Measurements from ENCODE around the gene PYCARD. TPM values are rescaled to one million over a fixed set of nuclear protein-coding genes. Genes with fewer than 3 reads are reported as not detected.

The PYCARD gene
- total RNA-seq, 3 donors from 2014 or later = 1.3 to 2.7 (median 2.5) TPM

- DNase-seq = no peak
- Mint-ChIP-seq H3K9me3 (no peaks in the 10 kb centered on the region), H3K36me3 (ENCODE audit: insufficient read depth) (no peaks in the 10 kb centered on the region), H3K4me1 (ENCODE audit: low read depth) (no peaks in the 10 kb centered on the region), H3K27me3 (ENCODE audit: low read depth) (peaks cover 19% of the 10 kb centered on the region), H3K4me3 (no peak overlapping the region)
- no peak for ATAC-seq
Measured at GRCh38 chr16:31223044-31223443, 20.5 kb upstream of the PYCARD start.

- peaks cover 33% of the 10 kb centered on the region for H3K27me3 Mint-ChIP-seq (ENCODE audit: low read depth)
- no peaks in the 10 kb centered on the region for H3K36me3 Mint-ChIP-seq (ENCODE audit: insufficient read depth)
- peaks cover 5% of the 10 kb centered on the region for H3K4me1 Mint-ChIP-seq (ENCODE audit: low read depth)
- no peak for DNase-seq
- no peak for ATAC-seq
- H3K9me3 Mint-ChIP-seq = no peaks in the 10 kb centered on the region
- no peak overlapping the region for H3K4me3 Mint-ChIP-seq
Measured at GRCh38 chr16:31221357-31222160, 19.0 kb upstream of the PYCARD start.

DNA sequence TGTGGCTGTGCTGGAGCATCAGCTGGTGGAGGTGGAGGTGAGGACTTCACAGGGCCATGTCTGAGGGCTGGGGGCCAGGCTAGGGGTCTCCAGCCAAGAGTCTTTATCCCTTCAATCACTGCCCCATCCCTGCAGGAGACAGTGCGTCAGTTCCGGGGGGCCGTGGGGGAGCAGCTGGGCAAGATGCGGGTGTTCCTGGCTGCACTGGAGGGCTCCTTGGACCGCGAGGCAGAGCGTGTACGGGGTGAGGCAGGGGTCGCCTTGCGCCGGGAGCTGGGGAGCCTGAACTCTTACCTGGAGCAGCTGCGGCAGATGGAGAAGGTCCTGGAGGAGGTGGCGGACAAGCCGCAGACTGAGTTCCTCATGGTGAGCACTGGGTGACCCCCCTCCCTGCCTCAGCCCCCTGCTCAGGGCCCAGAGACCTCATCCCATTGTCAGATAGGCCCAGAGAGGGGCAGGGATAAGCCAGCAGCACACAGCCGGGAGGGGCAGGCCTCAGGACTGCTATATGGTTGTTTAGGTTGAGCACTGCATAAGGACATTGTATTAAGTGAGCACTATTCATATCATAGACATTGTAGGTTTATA is 16.7 kb upstream of the PYCARD start:
- DNase-seq = no peak
- peaks cover 18% of the 10 kb centered on the region for H3K4me1 Mint-ChIP-seq (ENCODE audit: low read depth)
- peaks cover 47% of the 10 kb centered on the region for H3K27me3 Mint-ChIP-seq (ENCODE audit: low read depth)

DNA sequence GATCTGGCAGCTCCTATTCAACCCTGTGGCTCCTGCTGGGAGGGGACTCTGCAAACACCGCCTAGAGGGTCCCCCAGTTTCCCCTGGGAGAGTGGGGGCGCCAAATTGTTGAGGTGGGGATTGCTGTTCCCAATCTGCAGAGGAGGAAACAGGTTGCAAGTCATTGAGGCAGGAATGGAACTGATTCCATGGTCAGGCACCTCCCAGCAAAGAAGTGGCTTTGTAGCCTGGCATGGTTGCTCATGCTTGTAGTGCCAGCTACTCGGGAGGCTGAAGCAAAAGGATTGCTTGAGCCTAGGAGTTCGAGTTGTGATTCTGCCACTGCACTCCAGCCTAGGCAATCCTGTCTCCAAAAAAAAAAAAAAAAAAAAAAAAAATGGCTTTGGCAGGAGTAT is 14.6 kb upstream of the PYCARD start:
- no peaks in the 10 kb centered on the region for H3K36me3 Mint-ChIP-seq (ENCODE audit: insufficient read depth)
- peaks cover 18% of the 10 kb centered on the region for H3K4me1 Mint-ChIP-seq (ENCODE audit: low read depth)
- H3K27me3 Mint-ChIP-seq (ENCODE audit: low read depth) = peaks cover 55% of the 10 kb centered on the region
- DNase-seq (no peak), ATAC-seq (no peak)
- H3K4me3 Mint-ChIP-seq = peak overlapping the region; percentile 66
- H3K9me3 Mint-ChIP-seq = no peaks in the 10 kb centered on the region

More for the DNA sequence above, 16.7 kb upstream of the PYCARD start:
- Mint-ChIP-seq H3K4me3 (no peak overlapping the region), H3K36me3 (ENCODE audit: insufficient read depth) (no peaks in the 10 kb centered on the region), H3K9me3 (no peaks in the 10 kb centered on the region)
- ATAC-seq = no peak

DNA sequence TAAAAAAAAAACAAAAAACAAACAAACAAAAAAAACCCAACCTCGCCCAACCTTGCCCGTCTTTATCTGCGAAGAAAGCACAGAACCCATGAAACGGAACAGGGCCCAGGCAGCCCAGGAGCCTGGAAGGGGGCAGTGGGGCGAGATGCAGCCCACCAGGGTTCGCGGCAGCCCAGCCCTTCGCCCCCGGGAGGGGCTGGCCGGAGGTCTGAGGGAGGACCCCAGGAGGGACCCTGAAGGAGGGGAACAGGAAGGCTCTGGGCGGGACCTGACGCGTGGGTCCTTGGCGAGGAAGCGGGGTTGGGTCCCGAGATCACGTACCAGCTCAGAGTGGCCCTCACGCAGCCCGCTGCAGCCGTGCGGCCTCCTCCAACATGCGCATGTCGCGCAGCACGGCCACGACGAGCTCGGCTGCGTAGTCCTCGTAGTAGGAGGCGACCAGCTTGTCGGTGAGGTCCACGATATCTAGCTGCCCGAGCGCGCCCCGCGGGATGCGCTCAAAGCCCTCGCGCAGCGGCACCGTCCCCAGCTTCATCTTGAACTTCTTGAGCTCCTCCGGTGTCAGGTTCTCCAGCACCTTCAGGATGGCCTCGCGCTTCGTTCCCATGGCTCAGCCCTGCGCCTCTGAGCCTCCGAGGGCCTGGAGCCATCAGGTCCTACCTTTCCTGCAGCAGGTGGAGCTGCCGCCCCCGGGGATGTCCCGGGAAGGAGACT is 14.0 kb upstream of the PYCARD start, which contains the start of gene PYDC1:
TSS of gene PYDC1 (minus strand) at position 714 of the 714 bp plus-strand sequence. CDS start at position 607, 107 bp downstream.
- Mint-ChIP-seq H3K27me3 (ENCODE audit: low read depth) (peaks cover 55% of the 10 kb centered on the region), H3K4me1 (ENCODE audit: low read depth) (peaks cover 21% of the 10 kb centered on the region), H3K4me3 (peak within 1 kb of the TSS; percentile 69), H3K36me3 (ENCODE audit: insufficient read depth) (no peaks in the 10 kb centered on the region), H3K9me3 (no peaks in the 10 kb centered on the region)
- peak; percentile 31 to 40 for ATAC-seq
- no peak for DNase-seq

DNA sequence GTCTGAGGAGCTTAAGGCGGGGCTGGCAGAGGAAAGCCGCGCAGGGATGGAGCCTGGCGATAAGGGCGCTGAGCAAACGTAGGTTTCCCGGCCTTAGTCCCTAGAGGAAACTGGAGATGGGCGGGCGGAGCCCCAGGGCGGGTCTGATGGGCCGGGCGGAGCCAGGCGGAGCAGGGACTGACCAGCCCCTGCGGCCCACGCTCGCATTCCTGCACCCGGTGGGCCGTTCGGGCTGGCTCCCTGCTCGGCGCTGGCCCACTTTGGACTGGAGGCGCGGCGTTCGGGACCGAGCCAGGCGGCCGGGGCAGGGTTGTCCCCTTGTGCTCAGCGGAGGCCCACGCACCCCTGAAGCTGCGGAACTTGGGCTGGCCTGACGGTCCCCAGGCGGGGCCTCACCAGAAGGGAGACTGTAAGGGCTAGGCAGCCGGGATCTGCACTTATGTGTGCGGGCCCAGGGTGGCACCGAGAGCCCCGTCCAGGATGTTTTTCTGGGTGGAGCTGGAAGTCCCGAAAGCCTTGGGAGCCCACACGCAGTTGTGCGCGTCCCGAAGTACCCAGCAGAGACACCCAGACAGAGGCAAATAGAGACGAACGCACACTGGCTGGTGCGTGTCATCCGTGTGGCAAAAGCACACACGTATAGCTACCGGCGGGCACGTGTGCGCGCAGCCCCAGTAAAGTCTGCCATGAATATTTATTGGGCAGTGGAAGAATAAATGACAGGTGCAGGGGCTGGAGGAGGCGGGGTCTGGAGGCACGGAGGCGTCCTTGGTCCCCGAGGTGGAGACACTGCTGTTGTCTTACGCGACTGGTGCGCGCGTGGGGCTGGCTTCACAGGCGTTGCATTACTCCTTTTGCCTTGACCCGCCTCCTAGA is 13.0 kb upstream of the PYCARD start:
- H3K27me3 Mint-ChIP-seq (ENCODE audit: low read depth) = peaks cover 45% of the 10 kb centered on the region
- H3K36me3 Mint-ChIP-seq (ENCODE audit: insufficient read depth) = no peaks in the 10 kb centered on the region
- H3K9me3 Mint-ChIP-seq = no peaks in the 10 kb centered on the region
- peaks cover 21% of the 10 kb centered on the region for H3K4me1 Mint-ChIP-seq (ENCODE audit: low read depth)
- no peak for DNase-seq
- peak; percentile 57 to 61 for ATAC-seq
- peak overlapping the region; percentile 69 for H3K4me3 Mint-ChIP-seq

DNA sequence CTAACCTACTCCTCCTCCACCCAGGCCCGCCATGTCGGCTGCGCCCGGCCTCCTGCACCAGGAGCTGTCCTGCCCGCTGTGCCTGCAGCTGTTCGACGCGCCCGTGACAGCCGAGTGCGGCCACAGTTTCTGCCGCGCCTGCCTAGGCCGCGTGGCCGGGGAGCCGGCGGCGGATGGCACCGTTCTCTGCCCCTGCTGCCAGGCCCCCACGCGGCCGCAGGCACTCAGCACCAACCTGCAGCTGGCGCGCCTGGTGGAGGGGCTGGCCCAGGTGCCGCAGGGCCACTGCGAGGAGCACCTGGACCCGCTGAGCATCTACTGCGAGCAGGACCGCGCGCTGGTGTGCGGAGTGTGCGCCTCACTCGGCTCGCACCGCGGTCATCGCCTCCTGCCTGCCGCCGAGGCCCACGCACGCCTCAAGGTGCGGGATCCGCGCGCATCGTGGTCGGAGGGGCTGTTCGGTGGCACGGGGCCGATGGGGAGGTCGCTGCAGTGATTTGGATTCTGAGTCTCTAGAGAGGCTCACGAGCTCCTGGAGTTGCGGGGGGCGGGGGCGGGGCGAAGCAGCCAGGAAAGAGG is 12.2 kb upstream of the PYCARD start:
- H3K4me3 Mint-ChIP-seq = peak overlapping the region; percentile 45
- ATAC-seq = peak; percentile 33 to 36
- no peak for DNase-seq
- H3K9me3 Mint-ChIP-seq = no peaks in the 10 kb centered on the region
- H3K36me3 Mint-ChIP-seq (ENCODE audit: insufficient read depth) = no peaks in the 10 kb centered on the region
- peaks cover 45% of the 10 kb centered on the region for H3K27me3 Mint-ChIP-seq (ENCODE audit: low read depth)
- H3K4me1 Mint-ChIP-seq (ENCODE audit: low read depth) = peaks cover 21% of the 10 kb centered on the region

GRCh38 chr16:31213877-31214707 is 11.5 kb upstream of the PYCARD start, which contains the start of gene TRIM72:
TRIM72 (plus strand) TSS chr16:31214119; CDS start chr16:31214739, 620 bp downstream.
- peaks cover 21% of the 10 kb centered on the region for H3K4me1 Mint-ChIP-seq (ENCODE audit: low read depth)
- no peaks in the 10 kb centered on the region for H3K9me3 Mint-ChIP-seq
- DNase-seq (no peak), ATAC-seq (no peak)
- peak within 1 kb of the TSS; percentile 16 for H3K4me3 Mint-ChIP-seq
- peaks cover 44% of the 10 kb centered on the region for H3K27me3 Mint-ChIP-seq (ENCODE audit: low read depth)
- H3K36me3 Mint-ChIP-seq (ENCODE audit: insufficient read depth) = no peaks in the 10 kb centered on the region

DNA sequence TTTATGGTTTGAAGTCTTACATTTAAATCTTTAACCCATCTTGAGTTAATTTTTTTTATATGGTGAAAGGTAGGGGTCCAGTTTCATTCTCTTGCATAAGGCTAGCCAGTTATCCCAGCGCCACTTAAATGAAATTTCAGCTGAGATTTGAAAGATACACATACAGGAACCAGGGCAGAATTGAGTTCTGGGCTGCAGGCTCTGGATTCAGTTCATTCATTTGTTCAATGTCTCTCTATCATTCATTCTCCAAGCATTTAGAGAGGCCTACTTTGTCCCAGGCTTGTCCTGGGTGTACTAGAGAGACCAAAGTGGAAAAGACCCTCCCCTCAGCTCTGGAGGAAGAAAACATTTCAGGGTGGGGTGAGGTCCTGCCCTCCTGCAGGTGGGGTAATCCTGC is 10.8 kb upstream of the PYCARD start:
- H3K9me3 Mint-ChIP-seq = no peaks in the 10 kb centered on the region
- peaks cover 21% of the 10 kb centered on the region for H3K4me1 Mint-ChIP-seq (ENCODE audit: low read depth)
- no peaks in the 10 kb centered on the region for H3K36me3 Mint-ChIP-seq (ENCODE audit: insufficient read depth)
- ATAC-seq = no peak
- H3K27me3 Mint-ChIP-seq (ENCODE audit: low read depth) = peaks cover 37% of the 10 kb centered on the region
- no peak overlapping the region for H3K4me3 Mint-ChIP-seq
- no peak for DNase-seq

GRCh38 chr16:31206776-31207175 is 4.2 kb upstream of the PYCARD start:
- DNase-seq = no peak
- peaks cover 11% of the 10 kb centered on the region for H3K4me1 Mint-ChIP-seq (ENCODE audit: low read depth)
- H3K27me3 Mint-ChIP-seq (ENCODE audit: low read depth) = no peaks in the 10 kb centered on the region
- H3K9me3 Mint-ChIP-seq = no peaks in the 10 kb centered on the region
- ATAC-seq = no peak
- H3K36me3 Mint-ChIP-seq (ENCODE audit: insufficient read depth) = no peaks in the 10 kb centered on the region
- no peak overlapping the region for H3K4me3 Mint-ChIP-seq

DNA sequence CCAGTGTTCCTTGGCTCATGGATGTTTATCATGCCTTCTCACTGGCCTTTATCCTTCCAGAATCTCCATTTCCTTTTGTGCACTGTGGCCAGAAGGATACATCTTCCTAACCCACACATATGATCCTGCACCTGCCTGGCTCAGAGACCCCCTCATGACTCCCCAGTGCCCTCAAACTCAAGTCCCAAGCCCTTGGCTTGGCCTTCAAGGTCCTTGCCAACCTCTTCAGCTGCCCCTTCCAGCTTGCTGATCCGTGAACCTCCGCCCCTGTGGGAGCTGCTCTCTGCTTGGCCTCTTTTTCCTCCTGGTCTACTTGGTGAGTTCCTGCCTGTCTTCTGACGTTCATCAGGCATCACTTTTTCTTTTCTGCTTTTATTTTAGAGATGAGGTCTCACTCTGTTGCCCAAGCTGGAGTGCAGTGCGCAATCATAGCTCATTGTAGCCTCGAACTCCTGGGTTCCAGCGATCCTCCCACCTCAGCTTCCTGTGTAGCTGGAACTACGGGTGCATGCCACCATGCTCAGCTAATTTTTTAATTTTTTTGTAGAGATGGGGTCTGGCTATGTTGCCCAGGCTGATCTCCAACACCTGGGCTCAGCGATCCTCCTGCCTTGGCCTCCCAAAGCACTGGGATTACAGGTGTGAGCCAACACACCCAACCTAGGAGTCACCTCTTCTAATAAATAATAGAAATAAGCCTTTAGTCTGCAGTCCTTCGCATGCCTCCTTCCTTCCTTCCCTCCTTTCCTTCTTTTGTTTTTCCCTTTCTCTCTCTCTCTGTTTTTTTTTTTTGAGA is 2.5 kb upstream of the PYCARD start:
- Mint-ChIP-seq H3K27me3 (ENCODE audit: low read depth) (no peaks in the 10 kb centered on the region), H3K36me3 (ENCODE audit: insufficient read depth) (no peaks in the 10 kb centered on the region), H3K4me1 (ENCODE audit: low read depth) (peaks cover 26% of the 10 kb centered on the region), H3K9me3 (no peaks in the 10 kb centered on the region), H3K4me3 (no peak overlapping the region)
- no peak for DNase-seq
- no peak for ATAC-seq
